Trophoblast cell (in vitro differentiated cells and primary cell): ENCODE measurements around the gene SHC2.

Experiments
- DNase-seq, 2 donors: peaks; one replicate each; pipeline ENCODE4 v3.0.0-alpha.2; 2016
- H2AFZ ChIP-seq: 2 replicates; pipeline ENCODE4 v1.6.1; 2013; ENCODE audit warnings: low read length, moderate library complexity, mild to moderate bottlenecking; ENCODE audit not compliant: insufficient read depth, poor library complexity
- H2AK5ac ChIP-seq: 2 replicates; pipeline ENCODE4 v1.6.1; 2013; ENCODE audit warnings: mild to moderate bottlenecking, low read length
- H2BK120ac ChIP-seq: 2 replicates; pipeline ENCODE4 v1.6.1; 2013; ENCODE audit warnings: low read length, mild to moderate bottlenecking, moderate library complexity; ENCODE audit not compliant: insufficient read depth, poor library complexity
- H2BK12ac ChIP-seq: 2 replicates; pipeline ENCODE4 v1.6.1; 2013; ENCODE audit warnings: mild to moderate bottlenecking, low read length, moderate library complexity
- H2BK5ac ChIP-seq: 2 replicates; pipeline ENCODE4 v1.6.1; 2013; ENCODE audit warnings: low read length, low read depth, moderate library complexity, mild to moderate bottlenecking; ENCODE audit not compliant: poor library complexity
- H3K14ac ChIP-seq: 2 replicates; pipeline ENCODE4 v1.6.1; 2013; ENCODE audit warnings: mild to moderate bottlenecking, low read length
- H3K18ac ChIP-seq: 2 replicates; pipeline ENCODE4 v1.6.1; 2013; ENCODE audit warnings: mild to moderate bottlenecking, low read length
- H3K23ac ChIP-seq: 2 replicates; pipeline ENCODE4 v1.6.1; 2013; ENCODE audit warnings: low read length
- H3K27ac ChIP-seq: 2 replicates; pipeline ENCODE4 v1.5.1; 2013; ENCODE audit warnings: low read depth, mild to moderate bottlenecking, inconsistent platforms, low read length, moderate library complexity
- H3K27me3 ChIP-seq: 2 replicates; pipeline ENCODE4 v1.6.1; 2013; ENCODE audit warnings: inconsistent platforms, mild to moderate bottlenecking, low read length, moderate library complexity; ENCODE audit not compliant: insufficient read depth
- H3K36me3 ChIP-seq, 2 experiments: 1 replicate in 1 of 2; 2 replicates in 1 of 2; pipeline ENCODE4 v1.6.1; 2013; ENCODE audit warnings: low read length in 2 of 2, mild to moderate bottlenecking in 2 of 2, moderate library complexity in 1 of 2; ENCODE audit not compliant: insufficient read depth in 2 of 2, control insufficient read depth in 1 of 2
- H3K4ac ChIP-seq: 2 replicates; pipeline ENCODE4 v1.6.1; 2013; ENCODE audit warnings: low read depth, mild to moderate bottlenecking, low read length, moderate library complexity
- H3K4me1 ChIP-seq, 2 experiments: 1 replicate in 1 of 2; 2 replicates in 1 of 2; pipeline ENCODE4 v1.6.1; 2013; ENCODE audit warnings: low read length in 2 of 2, mild to moderate bottlenecking in 2 of 2, moderate library complexity in 1 of 2; ENCODE audit not compliant: insufficient read depth in 2 of 2, control insufficient read depth in 1 of 2
- H3K4me2 ChIP-seq: 2 replicates; pipeline ENCODE4 v1.6.1; 2013; ENCODE audit warnings: inconsistent platforms, mild to moderate bottlenecking, low read length, moderate library complexity
- H3K4me3 ChIP-seq: 2 replicates; pipeline ENCODE4 v1.5.1; 2013; ENCODE audit warnings: mild to moderate bottlenecking, low read depth, low read length, inconsistent platforms
- H3K79me1 ChIP-seq: one replicate; pipeline ENCODE4 v1.6.1; 2013; ENCODE audit warnings: low read length
- H3K79me2 ChIP-seq: 2 replicates; pipeline ENCODE4 v1.6.1; 2013; ENCODE audit warnings: low read length, mild to moderate bottlenecking; ENCODE audit not compliant: control insufficient read depth, insufficient read depth, poor library complexity
- H3K9ac ChIP-seq: 2 replicates; pipeline ENCODE4 v1.6.1; 2013; ENCODE audit warnings: mild to moderate bottlenecking, low read length
- H3K9me3 ChIP-seq: 2 replicates; pipeline ENCODE4 v1.6.1; 2013; ENCODE audit warnings: low read depth, mild to moderate bottlenecking, control low read depth, inconsistent platforms, low read length; ENCODE audit not compliant: insufficient read depth
- H4K12ac ChIP-seq: 2 replicates; pipeline ENCODE4 v1.6.1; 2013; ENCODE audit warnings: low read depth, mild to moderate bottlenecking, low read length, moderate library complexity
- H4K8ac ChIP-seq: 2 replicates; pipeline ENCODE4 v1.6.1; 2013; ENCODE audit warnings: low read depth, mild to moderate bottlenecking, low read length, moderate library complexity
- H4K91ac ChIP-seq: one replicate; pipeline ENCODE4 v1.6.1; 2013; ENCODE audit warnings: low read depth, mild to moderate bottlenecking, low read length, moderate library complexity
- WGBS: extraction: QIAGEN DNeasy Blood & Tissue Kit; methylation state at CpG from one replicate; pipeline ENCODE4 v1.1.7; 2013; ENCODE audit warnings: missing lambda C conversion rate; ENCODE audit not compliant: insufficient read length, insufficient coverage; ENCODE audit errors: extremely low coverage; 5-methylcytosine and 5-hydroxymethylcytosine counted together

SHC2 gene

DNA sequence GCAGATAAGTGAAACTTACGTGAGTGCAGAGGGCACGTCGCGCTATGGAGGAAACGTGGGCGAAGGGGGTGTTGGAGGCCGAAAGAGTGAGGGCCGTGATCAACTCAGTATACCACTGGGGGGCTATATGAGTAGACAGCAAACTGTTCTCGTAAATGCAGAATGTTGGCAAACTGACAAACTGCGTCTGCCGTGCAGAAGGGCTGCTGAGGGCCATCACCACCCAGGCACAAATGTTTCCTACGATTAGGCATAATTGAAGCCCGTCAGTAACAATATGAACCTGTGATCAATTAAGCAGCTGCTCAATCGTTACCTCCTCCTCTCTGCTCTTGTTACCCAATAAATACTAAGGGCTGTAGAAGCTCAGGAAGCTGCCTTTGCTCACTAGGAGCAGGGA, 18.1 kb upstream of the SHC2 start:
- Histone ChIP-seq H4K91ac (no peak overlapping the region), H3K79me1 (no peaks in the 10 kb centered on the region), H2BK5ac (no peak overlapping the region), H4K12ac (no peak overlapping the region), H3K4me1 (no peaks in the 10 kb centered on the region), H3K27me3 (no peaks in the 10 kb centered on the region), H3K4ac (no peak overlapping the region), H3K9ac (no peak overlapping the region), H3K4me3 (no peak overlapping the region), H3K27ac (no peak overlapping the region), H3K9me3 (peaks cover 4% of the 10 kb centered on the region), H2BK120ac (no peak overlapping the region), H2AK5ac (no peak overlapping the region), H3K18ac (no peak overlapping the region), H3K23ac (no peak overlapping the region), H2AFZ (no peak overlapping the region), H2BK12ac (no peak overlapping the region), H3K14ac (no peak overlapping the region), H3K36me3 (no peaks in the 10 kb centered on the region), H4K8ac (no peak overlapping the region), H3K79me2 (no peaks in the 10 kb centered on the region), H3K4me2 (no peak overlapping the region)
- no CpG with 5 or more reads among the region's 14 CpGs for WGBS
- DNase-seq: no peak

DNA sequence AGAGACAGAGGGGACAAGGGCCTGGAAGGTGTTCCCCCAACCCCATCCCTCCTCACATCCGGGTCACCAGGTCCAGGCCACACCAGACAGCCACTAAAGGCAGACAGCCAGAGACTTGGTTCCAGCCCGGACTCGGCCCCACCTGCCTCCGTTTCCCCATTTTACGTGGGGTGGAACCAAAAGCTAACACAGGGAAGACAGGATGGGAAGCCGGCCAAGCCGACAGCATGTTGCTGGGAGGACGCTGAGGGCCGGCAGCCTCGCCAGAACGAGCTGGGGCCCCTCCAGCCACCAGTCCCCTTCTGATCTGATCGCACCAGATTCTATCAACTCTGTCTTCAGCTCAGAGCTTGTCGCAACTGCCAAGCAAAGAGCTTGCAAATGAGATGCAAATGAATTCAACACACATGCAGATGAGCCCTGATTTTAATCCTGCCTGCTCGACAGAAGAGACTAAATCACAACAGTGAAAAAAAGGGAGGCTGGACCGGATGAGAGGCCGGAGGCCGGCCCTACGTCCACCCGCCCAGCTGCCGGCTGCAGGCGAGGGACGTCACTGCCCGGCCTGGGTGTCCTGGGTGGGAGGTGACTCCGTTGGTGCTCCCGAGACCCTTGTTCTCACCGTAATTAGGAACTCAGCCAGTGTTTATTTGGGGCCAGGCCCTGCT, 17.5 kb upstream of the SHC2 start:
- no peak for DNase-seq
- Histone ChIP-seq H3K14ac (no peak overlapping the region), H3K4ac (no peak overlapping the region), H3K4me2 (no peak overlapping the region), H3K23ac (no peak overlapping the region), H3K9me3 (peaks cover 4% of the 10 kb centered on the region), H2BK12ac (no peak overlapping the region), H2AK5ac (no peak overlapping the region), H3K79me2 (no peaks in the 10 kb centered on the region), H4K12ac (no peak overlapping the region), H2BK5ac (no peak overlapping the region), H3K9ac (no peak overlapping the region), H2BK120ac (no peak overlapping the region), H3K79me1 (no peaks in the 10 kb centered on the region), H3K36me3 (no peaks in the 10 kb centered on the region), H4K8ac (no peak overlapping the region), H3K27me3 (no peaks in the 10 kb centered on the region), H3K4me3 (no peak overlapping the region), H3K27ac (no peak overlapping the region), H4K91ac (no peak overlapping the region), H3K18ac (no peak overlapping the region), H3K4me1 (no peaks in the 10 kb centered on the region), H2AFZ (no peak overlapping the region)
- no CpG with 5 or more reads among the region's 26 CpGs for WGBS

DNA sequence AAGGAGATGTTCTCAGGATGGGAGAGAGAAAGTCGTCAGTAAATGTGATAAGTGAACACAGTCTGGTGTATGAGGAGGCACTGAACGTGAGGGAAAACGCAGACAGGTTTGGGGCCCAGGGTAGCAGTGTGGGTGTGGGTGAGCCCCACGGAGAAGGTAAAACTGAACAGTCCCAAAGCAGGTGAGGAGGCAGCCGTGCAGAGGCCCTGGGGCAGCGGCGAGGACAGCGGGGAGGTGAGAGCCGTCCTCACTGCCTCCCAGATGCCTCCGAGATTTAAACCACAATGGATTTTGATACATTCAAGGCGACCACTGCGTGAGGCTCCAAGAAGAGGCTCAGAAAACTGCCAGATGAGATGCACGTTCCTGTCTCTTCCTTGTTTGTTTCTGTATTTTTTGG, 14.5 kb upstream of the SHC2 start:
- H4K91ac ChIP-seq: no peak overlapping the region
- H2AK5ac ChIP-seq: no peak overlapping the region
- H2AFZ ChIP-seq: no peak overlapping the region
- H2BK5ac ChIP-seq: no peak overlapping the region
- no peaks in the 10 kb centered on the region for H3K36me3 ChIP-seq
- no peak overlapping the region for H3K4ac ChIP-seq
- H3K79me1 ChIP-seq: no peaks in the 10 kb centered on the region
- H3K4me1 ChIP-seq: no peaks in the 10 kb centered on the region
- H2BK12ac ChIP-seq: no peak overlapping the region
- H3K4me3 ChIP-seq: no peak overlapping the region
- peaks cover 1% of the 10 kb centered on the region for H3K9me3 ChIP-seq
- no peak overlapping the region for H3K27ac ChIP-seq
- H3K79me2 ChIP-seq: no peaks in the 10 kb centered on the region
- H4K8ac ChIP-seq: no peak overlapping the region
- H3K23ac ChIP-seq: no peak overlapping the region
- no peak overlapping the region for H3K4me2 ChIP-seq
- H3K14ac ChIP-seq: no peak overlapping the region
- no peak overlapping the region for H2BK120ac ChIP-seq
- H3K27me3 ChIP-seq: no peaks in the 10 kb centered on the region
- WGBS: no CpG with 5 or more reads among the region's 13 CpGs
- no peak for DNase-seq
- no peak overlapping the region for H4K12ac ChIP-seq
- no peak overlapping the region for H3K9ac ChIP-seq
- H3K18ac ChIP-seq: no peak overlapping the region

DNA sequence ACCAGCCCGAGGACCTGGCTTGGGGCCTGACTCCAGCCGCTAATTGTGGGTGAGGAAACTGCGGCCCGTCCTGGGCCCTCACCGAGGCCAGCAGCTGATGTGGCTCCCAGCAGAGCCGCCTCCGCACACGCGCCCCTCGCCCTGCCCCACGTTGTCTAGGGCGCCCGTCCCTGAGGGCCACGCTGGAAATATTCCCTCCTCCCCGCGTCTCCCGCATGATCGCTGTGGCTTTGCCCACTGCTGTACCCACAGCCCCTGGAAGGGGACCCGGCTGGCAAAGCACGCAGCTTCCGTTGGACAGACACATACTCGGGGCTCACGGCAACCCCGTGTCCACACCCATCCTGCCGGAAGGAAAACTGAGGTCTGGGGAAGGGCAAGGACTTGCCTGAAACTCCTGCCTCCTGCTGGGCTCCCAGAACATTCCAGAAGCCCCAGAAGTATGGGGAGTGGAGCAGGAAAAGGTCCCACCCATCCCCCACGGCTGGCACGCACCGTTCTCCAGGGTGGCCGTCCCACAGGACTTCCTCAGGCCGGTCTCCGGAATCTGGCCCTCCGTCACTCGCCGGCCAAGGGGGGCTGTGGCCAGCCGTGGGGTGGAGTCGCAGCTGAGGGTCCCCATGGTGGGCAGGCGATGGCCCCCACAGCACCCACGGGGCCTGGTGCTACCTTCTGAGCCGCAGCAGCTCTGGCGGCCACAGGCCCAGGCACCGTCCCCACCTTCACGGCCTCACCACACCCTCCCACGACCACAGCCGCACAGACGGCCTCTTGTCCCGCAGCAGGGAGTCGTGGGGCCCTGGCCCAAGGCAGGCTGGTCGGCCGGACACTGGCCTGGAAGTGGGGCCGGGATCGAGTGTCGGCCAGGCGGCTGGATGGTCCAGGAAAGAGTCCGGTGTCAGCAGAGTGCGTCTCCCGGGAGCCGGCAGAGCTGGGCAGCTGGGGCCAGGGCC, 13.6 kb upstream of the SHC2 start:
- Histone ChIP-seq H2BK12ac (no peak overlapping the region), H3K4me1 (no peaks in the 10 kb centered on the region), H3K9me3 (peaks cover 1% of the 10 kb centered on the region), H3K14ac (no peak overlapping the region), H2BK120ac (no peak overlapping the region), H3K4ac (no peak overlapping the region), H2BK5ac (no peak overlapping the region), H3K23ac (no peak overlapping the region), H3K79me1 (no peaks in the 10 kb centered on the region), H2AK5ac (no peak overlapping the region), H4K8ac (no peak overlapping the region), H2AFZ (no peak overlapping the region), H3K27me3 (no peaks in the 10 kb centered on the region), H4K91ac (no peak overlapping the region), H3K9ac (peak overlapping the region; percentile 7), H3K79me2 (no peaks in the 10 kb centered on the region), H3K18ac (no peak overlapping the region), H3K4me3 (no peak overlapping the region), H3K36me3 (no peaks in the 10 kb centered on the region), H3K4me2 (no peak overlapping the region), H4K12ac (no peak overlapping the region), H3K27ac (no peak overlapping the region)
- no peak for DNase-seq
- WGBS: no CpG with 5 or more reads among the region's 57 CpGs
